ENCODE data around the gene EPS8.
"Not testable (repeated sequence)": the region's sequence is repeated elsewhere in the genome, so short reads cannot be mapped to it uniquely, and the experiment has no call there.

EPS8 gene

DNA sequence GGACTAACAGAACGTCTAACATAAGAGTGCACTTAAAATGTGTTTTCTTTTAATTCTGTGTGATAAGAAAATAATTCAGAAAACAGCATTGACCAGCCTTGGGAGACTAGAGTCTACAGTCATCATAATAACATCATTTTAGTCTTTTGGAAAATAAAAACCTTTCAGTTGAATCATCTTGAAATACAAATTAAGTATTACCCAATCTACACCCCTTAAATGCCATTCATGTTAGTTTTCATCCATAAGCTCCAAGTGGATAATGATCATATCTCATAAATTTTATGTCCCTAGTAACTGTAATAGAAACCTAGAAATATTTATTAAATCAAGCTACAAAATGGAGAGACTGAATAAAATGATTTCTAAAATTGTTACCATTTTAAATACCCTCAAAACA lies 32.4 kb downstream of the EPS8 start:
- no peak for TF ChIP-seq YY1 (IDR thresholded peaks at IDR 0.05; ENCODE audit: insufficient read depth, insufficient read length)
- no peak for TF ChIP-seq ZNF274 (IDR thresholded peaks at IDR 0.05; ENCODE audit: low read depth, low read length)
- TF ChIP-seq SUZ12 (IDR thresholded peaks at IDR 0.05; ENCODE audit: extremely low read depth, insufficient read depth, insufficient read length), result no peak
- DNase-seq (ENCODE audit: low read depth, low spot score), result no peak

DNA sequence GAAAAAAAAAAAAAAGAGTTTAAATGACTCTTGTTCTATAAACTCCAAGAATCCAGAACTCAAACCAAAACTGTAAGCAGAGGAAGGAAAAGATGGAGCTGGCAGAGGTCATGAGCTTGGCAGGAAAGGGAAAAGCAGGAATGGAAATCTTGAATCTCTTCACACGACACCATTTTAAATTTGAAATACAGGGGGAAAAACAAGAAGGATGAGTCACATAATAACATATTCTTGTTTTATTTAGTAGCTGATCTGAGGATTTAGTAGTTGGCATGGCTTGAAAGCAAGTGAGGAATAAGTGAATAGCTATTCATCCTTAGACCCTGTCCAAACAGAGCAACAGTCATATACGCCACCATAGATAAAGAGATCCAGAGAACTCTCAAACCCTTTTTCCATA lies 35.0 kb downstream of the EPS8 start:
- no peak for DNase-seq (ENCODE audit: low read depth, low spot score)
- H3K4me1 ChIP-seq (ENCODE audit: insufficient read depth, insufficient read length), result no peaks in the 10 kb centered on the region
- no peak for TF ChIP-seq SUZ12 (IDR thresholded peaks at IDR 0.05; ENCODE audit: extremely low read depth, insufficient read depth, insufficient read length)
- TF ChIP-seq YY1 (IDR thresholded peaks at IDR 0.05; ENCODE audit: insufficient read depth, insufficient read length), result no peak
- no peak for TF ChIP-seq ZNF274 (IDR thresholded peaks at IDR 0.05; ENCODE audit: low read depth, low read length)
- H3K9me3 ChIP-seq (ENCODE audit: insufficient read depth, low read length), result no peaks in the 10 kb centered on the region
- no peak overlapping the region for H3K4me3 ChIP-seq (ENCODE audit: insufficient read length, low read depth)
- H3K9ac ChIP-seq (ENCODE audit: insufficient read length, low read depth), result no peak overlapping the region
- no peaks in the 10 kb centered on the region for H3K27me3 ChIP-seq (ENCODE audit: insufficient read depth, insufficient read length)
- no peaks in the 10 kb centered on the region for H3K36me3 ChIP-seq (ENCODE audit: insufficient read depth, insufficient read length, low read length)

More for the DNA sequence above, 32.4 kb downstream of the EPS8 start:
- H3K4me3 ChIP-seq (ENCODE audit: insufficient read length, low read depth), result no peak overlapping the region
- no peaks in the 10 kb centered on the region for H3K4me1 ChIP-seq (ENCODE audit: insufficient read depth, insufficient read length)
- H3K36me3 ChIP-seq (ENCODE audit: insufficient read depth, insufficient read length, low read length), result no peaks in the 10 kb centered on the region
- H3K9ac ChIP-seq (ENCODE audit: insufficient read length, low read depth), result no peak overlapping the region
- H3K9me3 ChIP-seq (ENCODE audit: insufficient read depth, low read length), result no peaks in the 10 kb centered on the region
- H3K27me3 ChIP-seq (ENCODE audit: insufficient read depth, insufficient read length), result no peaks in the 10 kb centered on the region

DNA sequence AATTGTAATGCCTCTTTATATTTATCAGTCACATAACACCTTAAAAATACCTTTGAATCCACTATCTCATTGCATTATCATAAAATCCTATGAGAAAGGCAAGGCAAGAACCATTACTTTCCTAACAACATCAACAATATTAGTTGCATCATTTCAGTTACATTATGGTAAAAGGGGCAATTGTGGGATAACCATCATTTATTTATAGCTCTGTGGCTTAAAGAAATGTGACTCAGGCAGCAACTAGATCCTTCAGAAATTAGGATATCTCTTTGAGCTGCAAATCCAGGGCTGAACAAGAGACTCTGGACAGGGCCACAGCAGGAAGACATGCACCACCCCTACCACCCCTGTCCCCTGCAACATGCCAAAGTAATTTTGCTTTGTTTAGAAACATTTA lies 36.4 kb downstream of the EPS8 start:
- Histone ChIP-seq H3K4me1 (ENCODE audit: insufficient read depth, insufficient read length) (no peaks in the 10 kb centered on the region), H3K9me3 (ENCODE audit: insufficient read depth, low read length) (no peaks in the 10 kb centered on the region), H3K9ac (ENCODE audit: insufficient read length, low read depth) (no peak overlapping the region), H3K27me3 (ENCODE audit: insufficient read depth, insufficient read length) (no peaks in the 10 kb centered on the region), H3K36me3 (ENCODE audit: insufficient read depth, insufficient read length, low read length) (no peaks in the 10 kb centered on the region), H3K4me3 (ENCODE audit: insufficient read length, low read depth) (no peak overlapping the region)
- TF ChIP-seq YY1 (IDR thresholded peaks at IDR 0.05; ENCODE audit: insufficient read depth, insufficient read length) (no peak), SUZ12 (IDR thresholded peaks at IDR 0.05; ENCODE audit: extremely low read depth, insufficient read depth, insufficient read length) (no peak), ZNF274 (IDR thresholded peaks at IDR 0.05; ENCODE audit: low read depth, low read length) (no peak)
- no peak for DNase-seq (ENCODE audit: low read depth, low spot score)

DNA sequence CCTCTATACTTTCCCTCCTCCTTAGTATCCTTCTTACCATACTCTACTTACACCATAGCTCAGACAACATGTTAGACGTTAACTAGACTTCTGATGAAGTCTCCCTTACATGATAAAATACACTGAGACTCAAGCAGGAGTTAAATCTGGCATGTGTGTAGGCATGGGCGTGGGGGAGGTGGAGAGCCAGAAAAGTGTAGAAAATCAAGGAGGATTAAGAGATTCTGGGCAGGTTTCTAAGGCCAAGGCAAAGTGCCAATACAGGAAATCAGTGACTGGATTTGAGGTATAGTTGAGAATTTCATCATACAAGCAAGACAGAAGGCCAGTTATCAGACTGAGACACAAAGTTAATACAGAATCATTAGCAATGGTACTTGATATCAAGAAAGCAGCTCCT lies 37.4 kb downstream of the EPS8 start:
- no peak overlapping the region for H3K9ac ChIP-seq (ENCODE audit: insufficient read length, low read depth)
- no peaks in the 10 kb centered on the region for H3K36me3 ChIP-seq (ENCODE audit: insufficient read depth, insufficient read length, low read length)
- no peak overlapping the region for H3K4me3 ChIP-seq (ENCODE audit: insufficient read length, low read depth)
- no peaks in the 10 kb centered on the region for H3K27me3 ChIP-seq (ENCODE audit: insufficient read depth, insufficient read length)
- no peaks in the 10 kb centered on the region for H3K4me1 ChIP-seq (ENCODE audit: insufficient read depth, insufficient read length)
- H3K9me3 ChIP-seq (ENCODE audit: insufficient read depth, low read length), result no peaks in the 10 kb centered on the region
- TF ChIP-seq SUZ12 (IDR thresholded peaks at IDR 0.05; ENCODE audit: extremely low read depth, insufficient read depth, insufficient read length) (no peak), YY1 (IDR thresholded peaks at IDR 0.05; ENCODE audit: insufficient read depth, insufficient read length) (no peak), ZNF274 (IDR thresholded peaks at IDR 0.05; ENCODE audit: low read depth, low read length) (no peak)
- DNase-seq (ENCODE audit: low read depth, low spot score), result no peak

DNA sequence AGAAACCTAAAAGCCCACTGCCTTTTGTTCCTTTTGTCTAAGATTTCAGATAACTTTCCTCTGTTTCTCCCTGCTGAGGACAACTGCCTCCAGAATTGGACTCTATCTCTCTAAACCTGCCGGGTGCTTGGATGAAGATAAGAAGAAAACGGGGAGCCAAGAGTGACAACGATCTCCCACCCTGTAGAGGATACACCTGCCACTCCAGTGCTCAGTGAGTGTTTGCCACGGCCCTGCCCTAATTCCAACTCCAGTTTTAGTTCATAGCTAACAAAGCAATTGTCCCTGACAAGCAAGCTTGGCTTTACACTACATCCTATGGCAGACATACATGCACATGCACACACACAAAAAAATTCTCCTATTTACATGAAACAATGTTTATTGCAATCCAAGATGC lies 39.3 kb downstream of the EPS8 start:
- no peaks in the 10 kb centered on the region for H3K27me3 ChIP-seq (ENCODE audit: insufficient read depth, insufficient read length)
- H3K9ac ChIP-seq (ENCODE audit: insufficient read length, low read depth), result no peak overlapping the region
- no peak for TF ChIP-seq YY1 (IDR thresholded peaks at IDR 0.05; ENCODE audit: insufficient read depth, insufficient read length)
- no peak for TF ChIP-seq ZNF274 (IDR thresholded peaks at IDR 0.05; ENCODE audit: low read depth, low read length)
- no peak for TF ChIP-seq SUZ12 (IDR thresholded peaks at IDR 0.05; ENCODE audit: extremely low read depth, insufficient read depth, insufficient read length)
- no peak overlapping the region for H3K4me3 ChIP-seq (ENCODE audit: insufficient read length, low read depth)
- H3K9me3 ChIP-seq (ENCODE audit: insufficient read depth, low read length), result no peaks in the 10 kb centered on the region
- DNase-seq (ENCODE audit: low read depth, low spot score), result no peak
- no peaks in the 10 kb centered on the region for H3K4me1 ChIP-seq (ENCODE audit: insufficient read depth, insufficient read length)
- no peaks in the 10 kb centered on the region for H3K36me3 ChIP-seq (ENCODE audit: insufficient read depth, insufficient read length, low read length)

DNA sequence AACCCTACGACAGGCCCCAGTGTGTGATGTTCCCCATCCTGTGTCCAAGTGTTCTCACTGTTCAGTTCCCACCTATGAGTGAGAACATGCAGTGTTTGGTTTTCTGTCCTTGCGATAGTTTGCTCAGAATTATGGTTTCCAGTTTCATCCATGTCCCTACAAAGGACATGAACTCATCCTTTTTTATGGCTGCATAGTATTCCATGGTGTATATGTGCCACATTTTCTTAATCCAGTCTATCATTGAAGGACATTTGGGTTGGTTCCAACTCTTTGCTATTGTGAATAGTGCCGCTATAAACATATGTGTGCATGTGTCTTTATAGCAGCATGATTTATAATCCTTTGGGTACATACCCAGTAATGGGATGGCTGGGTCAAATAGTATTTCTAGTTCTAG lies 47.3 kb downstream of the EPS8 start:
- H3K9ac ChIP-seq (ENCODE audit: insufficient read length, low read depth); H3K27me3 ChIP-seq (ENCODE audit: insufficient read depth, insufficient read length); H3K4me1 ChIP-seq (ENCODE audit: insufficient read depth, insufficient read length); H3K36me3 ChIP-seq (ENCODE audit: insufficient read depth, insufficient read length, low read length); H3K4me3 ChIP-seq (ENCODE audit: insufficient read length, low read depth); H3K9me3 ChIP-seq (ENCODE audit: insufficient read depth, low read length); DNase-seq (ENCODE audit: low read depth, low spot score): not testable (repeated sequence)

DNA sequence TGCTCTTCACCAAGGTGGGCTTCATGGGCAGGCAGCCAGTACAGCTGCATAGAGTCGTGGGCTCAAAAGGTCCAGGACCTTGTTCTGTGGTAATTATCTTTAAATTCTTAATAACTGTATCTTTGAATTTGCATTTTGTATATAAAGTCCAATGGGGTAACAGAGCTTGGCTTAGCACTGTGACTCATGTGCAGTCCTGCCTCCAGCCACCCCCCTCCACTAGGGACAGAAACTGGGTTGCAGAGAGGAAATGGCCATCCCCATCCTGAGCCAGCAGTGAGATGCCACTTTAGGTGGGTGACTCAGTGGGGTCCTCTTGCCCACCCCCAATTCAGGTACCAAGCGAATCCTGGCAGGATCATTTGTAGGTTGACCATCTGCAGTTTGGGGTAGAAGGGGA lies 48.1 kb downstream of the EPS8 start:
- no peak overlapping the region for H3K9ac ChIP-seq (ENCODE audit: insufficient read length, low read depth)
- DNase-seq (ENCODE audit: low read depth, low spot score), result no peak
- no peaks in the 10 kb centered on the region for H3K9me3 ChIP-seq (ENCODE audit: insufficient read depth, low read length)
- no peaks in the 10 kb centered on the region for H3K36me3 ChIP-seq (ENCODE audit: insufficient read depth, insufficient read length, low read length)
- no peaks in the 10 kb centered on the region for H3K4me1 ChIP-seq (ENCODE audit: insufficient read depth, insufficient read length)
- no peaks in the 10 kb centered on the region for H3K27me3 ChIP-seq (ENCODE audit: insufficient read depth, insufficient read length)
- H3K4me3 ChIP-seq (ENCODE audit: insufficient read length, low read depth), result no peak overlapping the region
- TF ChIP-seq ZNF274 (IDR thresholded peaks at IDR 0.05; ENCODE audit: low read depth, low read length) (no peak), SUZ12 (IDR thresholded peaks at IDR 0.05; ENCODE audit: extremely low read depth, insufficient read depth, insufficient read length) (no peak), YY1 (IDR thresholded peaks at IDR 0.05; ENCODE audit: insufficient read depth, insufficient read length) (no peak)

DNA sequence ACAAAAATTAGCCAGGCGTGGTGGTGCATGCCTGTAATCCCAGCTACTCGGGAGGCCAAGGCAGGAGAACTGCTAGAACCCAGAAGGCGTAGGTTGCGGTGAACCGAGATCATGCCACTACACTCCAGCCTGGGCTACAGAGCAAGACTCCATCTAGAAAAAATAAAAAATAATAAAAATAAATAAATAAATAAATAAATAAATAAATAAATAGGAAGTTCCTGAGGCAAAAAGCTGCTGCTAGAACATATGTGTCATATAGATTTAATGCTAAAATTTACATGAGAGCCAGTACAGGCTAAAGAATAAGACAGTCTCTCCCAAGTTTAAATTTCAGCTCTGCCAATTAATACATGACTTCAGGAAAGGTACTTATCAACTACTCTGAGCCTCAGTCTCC lies 48.8 kb downstream of the EPS8 start:
- not testable (repeated sequence) for DNase-seq (ENCODE audit: low read depth, low spot score); H3K4me3 ChIP-seq (ENCODE audit: insufficient read length, low read depth); H3K4me1 ChIP-seq (ENCODE audit: insufficient read depth, insufficient read length); H3K9me3 ChIP-seq (ENCODE audit: insufficient read depth, low read length); H3K9ac ChIP-seq (ENCODE audit: insufficient read length, low read depth); H3K36me3 ChIP-seq (ENCODE audit: insufficient read depth, insufficient read length, low read length); H3K27me3 ChIP-seq (ENCODE audit: insufficient read depth, insufficient read length)
